B cell (primary cell): ENCODE measurements around the gene PTPRN2. TPM values are rescaled to one million over a fixed set of nuclear protein-coding genes. Genes with fewer than 3 reads are reported as not detected.

ENCODE experiments used
- ATAC-seq: fragments of 200-7000 bp; cut with Tn5 transposase; one replicate; pipeline ENCODE4 v1.10.0; 2021; ENCODE audit warnings: low read depth, mild to moderate bottlenecking, moderate number of reproducible peaks, moderate library complexity
- CTCF ChIA-PET: fragments of 350-600 bp; sonication (Branson Sonifier 250); formaldehyde crosslinking; loops from one replicate; lab custom pipeline; 2021; ENCODE audit warnings: antibody characterized with exemption, inconsistent platforms; lab: Charles Lee
- POLR2A ChIA-PET: fragments of 350-600 bp; sonication (Branson Sonifier 250); formaldehyde crosslinking; loops from one replicate; lab custom pipeline; 2021; ENCODE audit warnings: antibody characterized with exemption; lab: Charles Lee
- DNase-seq: peaks from one replicate; pipeline ENCODE4 v3.0.0; 2013
- H2AFZ ChIP-seq: 2 replicates; pipeline ENCODE4 v1.6.1; 2012; ENCODE audit warnings: mild to moderate bottlenecking, low read depth, low read length; ENCODE audit not compliant: insufficient read depth, poor library complexity, severe bottlenecking
- H3K27ac ChIP-seq, 2 donors: 1 replicate in 1 of 2; 2 replicates in 1 of 2; pipeline ENCODE4 v1.5.1; 2012 to 2013; ENCODE audit warnings: low read length in 2 of 2, mild to moderate bottlenecking in 2 of 2, moderate library complexity in 1 of 2
- H3K27me3 ChIP-seq, 4 experiments: fragments of 200-600 bp in 1 of 4; sonication (generic) in 1 of 4; replicated peaks in 1 of 4; 1 replicate in 2 of 4; 2 replicates in 2 of 4; pipeline versions ENCODE4 v1.6.1 to v1.7.0; 2013 to 2016; ENCODE audit warnings: low read length in 3 of 4, mild to moderate bottlenecking in 2 of 4, mixed read lengths in 1 of 4, moderate library complexity in 1 of 4; ENCODE audit not compliant: insufficient read depth in 4 of 4, control insufficient read depth in 3 of 4; ENCODE audit errors: control extremely low read depth in 1 of 4
- H3K36me3 ChIP-seq, 2 experiments: replicated peaks in 1 of 2; 1 replicate in 1 of 2; 2 replicates in 1 of 2; pipeline versions ENCODE4 v1.6.1 to v1.7.1; 2013; ENCODE audit warnings: low read length in 1 of 2; ENCODE audit not compliant: insufficient read depth in 2 of 2, control insufficient read depth in 1 of 2; ENCODE audit errors: control extremely low read depth in 1 of 2, extremely low read depth in 1 of 2
- H3K4me1 ChIP-seq, 2 donors: fragments of 200-600 bp in 1 of 2; sonication (generic) in 1 of 2; 1 replicate in 1 of 2; 2 replicates in 1 of 2; pipeline versions ENCODE4 v1.5.1 to v1.6.1; 2013 to 2017; ENCODE audit warnings: low read length in 2 of 2; ENCODE audit not compliant: control insufficient read depth in 2 of 2, insufficient read depth in 2 of 2
- H3K4me2 ChIP-seq: replicated peaks from 2 replicates; pipeline ENCODE3; 2012; ENCODE audit warnings: mild to moderate bottlenecking, low read depth, low read length; ENCODE audit not compliant: poor library complexity, severe bottlenecking
- H3K4me3 ChIP-seq, 5 experiments: fragments of 200-600 bp in 1 of 5; sonication (generic) in 1 of 5; 1 replicate in 3 of 5; 2 replicates in 2 of 5; pipeline versions ENCODE4 v1.5.1 to v1.7.0; 2011 to 2016; ENCODE audit warnings: low read length in 4 of 5, mild to moderate bottlenecking in 4 of 5, low read depth in 2 of 5, control low read depth in 1 of 5, moderate library complexity in 1 of 5; ENCODE audit not compliant: insufficient read depth in 1 of 5; ENCODE audit errors: control extremely low read depth in 1 of 5, extremely low read depth in 1 of 5
- H3K79me2 ChIP-seq: fragments of 200-600 bp; sonication (generic); one replicate; pipeline ENCODE4 v1.6.0; 2016; ENCODE audit warnings: low read length; ENCODE audit not compliant: control insufficient read depth, insufficient read depth
- H3K9ac ChIP-seq: fragments of 200-600 bp; sonication (generic); 2 replicates; pipeline ENCODE4 v1.6.1; 2017; ENCODE audit warnings: mild to moderate bottlenecking, low read length, moderate library complexity
- H3K9me3 ChIP-seq, 3 donors: one replicate each; pipeline versions ENCODE4 v1.6.1 to v1.7.1; 2013; ENCODE audit warnings: low read length in 2 of 3; ENCODE audit not compliant: control insufficient read depth in 2 of 3, insufficient read depth in 1 of 3; ENCODE audit errors: control extremely low read depth in 1 of 3
- H4K20me1 ChIP-seq: 2 replicates; pipeline ENCODE4 v1.6.0; 2012; ENCODE audit warnings: mild to moderate bottlenecking, low read length; ENCODE audit not compliant: insufficient read depth, control insufficient read depth, poor library complexity, severe bottlenecking
- H3K27ac Mint-ChIP-seq: one replicate; pipeline ENCODE4 v1.8.0; 2021; ENCODE audit warnings: mixed read lengths
- H3K27me3 Mint-ChIP-seq: one replicate; pipeline ENCODE4 v1.8.0; 2021; ENCODE audit warnings: mixed read lengths
- H3K4me1 Mint-ChIP-seq: one replicate; pipeline ENCODE4 v1.8.0; 2021; ENCODE audit warnings: mixed read lengths
- H3K4me3 Mint-ChIP-seq: one replicate; pipeline ENCODE4 v1.8.0; 2021; ENCODE audit warnings: mixed read lengths
- H3K9me3 Mint-ChIP-seq: one replicate; pipeline ENCODE4 v1.8.0; 2022; ENCODE audit warnings: mixed read lengths; ENCODE audit not compliant: insufficient read depth
- CTCF ChIP-seq: fragments of 200-600 bp; IDR thresholded peaks from one replicate; pipeline ENCODE4 v1.8.0; 2022; ENCODE audit warnings: antibody characterized with exemption, mild to moderate bottlenecking
- EZH2 ChIP-seq: IDR thresholded peaks from 2 replicates; pipeline ENCODE4 v1.6.1; 2012; ENCODE audit warnings: borderline replicate concordance, low read depth, mild to moderate bottlenecking, moderate library complexity, low read length; ENCODE audit not compliant: insufficient read depth, poor library complexity, severe bottlenecking
- WGBS: methylation state at CpG from one replicate; pipeline ENCODE4 v1.1.5; 2013; ENCODE audit warnings: missing lambda C conversion rate; ENCODE audit not compliant: insufficient coverage; 5-methylcytosine and 5-hydroxymethylcytosine counted together
- intact Hi-C: fragments of 100-400 bp; cut with micrococcal nuclease; formaldehyde crosslinking; loops from one replicate; pipeline ENCODE4 v1.10.0; 2022
- polyA plus RNA-seq: library from polyadenylated mRNA; depleted of rRNA; stranded (reverse); fragments of >200 nt; gene quantifications from 2 replicates; pipeline ENCODE4 v1.2.3, GENCODE V29; 2012
- total RNA-seq, 2 donors: library from RNA; stranded (reverse); fragments of 120-200 nt in 1 of 2; gene quantifications; 1 replicate in 1 of 2; 2 replicates in 1 of 2; pipeline versions ENCODE4 v1.2.3 to v1.2.4, GENCODE V29; 2013 to 2022

Gene PTPRN2
- total and polyA plus RNA-seq, 2 donors (not counting 1 experiment from before 2014, with no cell fraction given): 2.0 to 5.0 TPM

- ChIA-PET CTCF (no interaction called here), POLR2A (no interaction called here)
- WGBS: 97% methylated on average over 33 of the region's 35 CpGs
- ATAC-seq (no peak), DNase-seq (no peak)
- H4K20me1 ChIP-seq: no peaks in the 10 kb centered on the region
- H3K9me3 Mint-ChIP-seq: no peaks in the 10 kb centered on the region
- H3K4me2 ChIP-seq: no peak overlapping the region
- no peak for TF ChIP-seq CTCF
- TF ChIP-seq EZH2: no peak
- no peaks in the 10 kb centered on the region for H3K27me3 Mint-ChIP-seq
- no peak overlapping the region for H3K9ac ChIP-seq
- no peaks in the 10 kb centered on the region for H3K4me1 Mint-ChIP-seq
- H3K27ac Mint-ChIP-seq: no peak overlapping the region
- H3K4me1 ChIP-seq: no peaks in the 10 kb centered on the region
- intact Hi-C loops: no loop called here
- H3K36me3 ChIP-seq: no peaks in the 10 kb centered on the region
- no peaks in the 10 kb centered on the region for H3K27me3 ChIP-seq
- H3K9me3 ChIP-seq: peaks cover 0 to 40% (median 0%) of the 10 kb centered on the region in 3 donors
- no peak overlapping the region for H3K27ac ChIP-seq
- no peak overlapping the region for H2AFZ ChIP-seq
- H3K4me3 Mint-ChIP-seq: no peak overlapping the region
- H3K4me3 ChIP-seq: no peak overlapping the region
- H3K79me2 ChIP-seq: no peaks in the 10 kb centered on the region
These were observed 778.3 kb downstream of the PTPRN2 start for GRCh38 chr7:157809154-157809862.

GRCh38 chr7:157808042-157808441 is 779.6 kb downstream of the PTPRN2 start:
- Mint-ChIP-seq H3K9me3 (no peaks in the 10 kb centered on the region), H3K27me3 (no peaks in the 10 kb centered on the region), H3K4me1 (no peaks in the 10 kb centered on the region), H3K4me3 (no peak overlapping the region), H3K27ac (no peak overlapping the region)
- Histone ChIP-seq H3K9me3 (peaks cover 0 to 36% (median 0%) of the 10 kb centered on the region in 3 donors), H3K9ac (no peak overlapping the region), H4K20me1 (no peaks in the 10 kb centered on the region), H3K79me2 (no peaks in the 10 kb centered on the region), H3K36me3 (no peaks in the 10 kb centered on the region), H2AFZ (no peak overlapping the region), H3K4me2 (no peak overlapping the region), H3K4me1 (no peaks in the 10 kb centered on the region), H3K4me3 (no peak overlapping the region), H3K27ac (no peak overlapping the region), H3K27me3 (no peaks in the 10 kb centered on the region)
- ChIA-PET CTCF (no interaction called here), POLR2A (no interaction called here)
- intact Hi-C loops: no loop called here
- ATAC-seq (no peak), DNase-seq (no peak)
- WGBS: 97% methylated on average over 5 of the region's 9 CpGs
- TF ChIP-seq CTCF (no peak), EZH2 (no peak)
